Ishikawa (cell line): Measurements from ENCODE around the gene EFEMP1.

ENCODE experiments used
- CEBPB ChIP-seq: IDR thresholded peaks from 2 replicates; pipeline ENCODE4 v1.6.1; 2012
- EGR1 ChIP-seq: IDR thresholded peaks from 2 replicates; pipeline ENCODE4 v1.6.1; 2012
- EP300 ChIP-seq: IDR thresholded peaks from 2 replicates; pipeline ENCODE4 v1.6.1; 2012; ENCODE audit warnings: borderline replicate concordance
- NFIC ChIP-seq: IDR thresholded peaks from 2 replicates; pipeline ENCODE4 v1.6.1; 2012
- RAD21 ChIP-seq: IDR thresholded peaks from 2 replicates; pipeline ENCODE4 v1.6.1; 2012; ENCODE audit warnings: low read depth
- TAF1 ChIP-seq: IDR thresholded peaks from 2 replicates; pipeline ENCODE4 v1.6.1; 2012; ENCODE audit warnings: low read depth, mild to moderate bottlenecking
- TCF12 ChIP-seq: IDR thresholded peaks from 2 replicates; pipeline ENCODE4 v1.6.1; 2012; ENCODE audit warnings: low read depth
- YY1 ChIP-seq: IDR thresholded peaks from 2 replicates; pipeline ENCODE4 v1.6.1; 2012; ENCODE audit warnings: low read depth
- TF ChIP-seq, protein P1 (sequence below): IDR thresholded peaks from 2 replicates; pipeline ENCODE4 v1.6.1; 2012
- TF ChIP-seq, protein P2 (sequence below): IDR thresholded peaks from 2 replicates; pipeline ENCODE4 v1.6.1; 2012
- TF ChIP-seq, protein P3 (sequence below): IDR thresholded peaks from 2 replicates; pipeline ENCODE4 v1.6.1; 2012; ENCODE audit warnings: low read depth, mild to moderate bottlenecking

DNA sequence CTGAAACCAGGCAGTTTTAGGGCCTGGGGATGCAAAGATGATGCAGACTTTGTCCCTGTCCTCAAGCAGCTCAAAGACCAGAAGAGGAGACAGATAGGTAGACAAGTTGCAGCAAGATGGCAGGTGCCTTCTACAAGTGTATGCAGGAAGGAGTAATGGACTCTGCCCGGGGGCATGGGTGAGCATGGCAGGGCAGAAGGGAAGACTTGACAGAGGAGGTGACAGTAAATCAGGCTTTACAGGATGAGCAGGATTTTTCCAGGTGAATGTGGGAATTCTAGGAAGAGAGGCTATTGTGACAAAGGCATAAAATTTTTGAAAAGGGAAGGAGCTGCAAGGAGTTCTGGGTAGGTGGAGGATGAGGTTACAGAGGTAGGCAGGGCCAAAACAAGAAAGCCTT lies 4.7 kb downstream of the EFEMP1 start:
- no peak for TF ChIP-seq CEBPB
- TF ChIP-seq, protein P1, sequence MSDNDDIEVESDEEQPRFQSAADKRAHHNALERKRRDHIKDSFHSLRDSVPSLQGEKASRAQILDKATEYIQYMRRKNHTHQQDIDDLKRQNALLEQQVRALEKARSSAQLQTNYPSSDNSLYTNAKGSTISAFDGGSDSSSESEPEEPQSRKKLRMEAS: no peak
- no peak for TF ChIP-seq TAF1
- TF ChIP-seq EGR1: no peak
- TF ChIP-seq NFIC: no peak
- TF ChIP-seq, protein P2, sequence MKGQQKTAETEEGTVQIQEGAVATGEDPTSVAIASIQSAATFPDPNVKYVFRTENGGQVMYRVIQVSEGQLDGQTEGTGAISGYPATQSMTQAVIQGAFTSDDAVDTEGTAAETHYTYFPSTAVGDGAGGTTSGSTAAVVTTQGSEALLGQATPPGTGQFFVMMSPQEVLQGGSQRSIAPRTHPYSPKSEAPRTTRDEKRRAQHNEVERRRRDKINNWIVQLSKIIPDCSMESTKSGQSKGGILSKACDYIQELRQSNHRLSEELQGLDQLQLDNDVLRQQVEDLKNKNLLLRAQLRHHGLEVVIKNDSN: no peak
- TF ChIP-seq, protein P3, sequence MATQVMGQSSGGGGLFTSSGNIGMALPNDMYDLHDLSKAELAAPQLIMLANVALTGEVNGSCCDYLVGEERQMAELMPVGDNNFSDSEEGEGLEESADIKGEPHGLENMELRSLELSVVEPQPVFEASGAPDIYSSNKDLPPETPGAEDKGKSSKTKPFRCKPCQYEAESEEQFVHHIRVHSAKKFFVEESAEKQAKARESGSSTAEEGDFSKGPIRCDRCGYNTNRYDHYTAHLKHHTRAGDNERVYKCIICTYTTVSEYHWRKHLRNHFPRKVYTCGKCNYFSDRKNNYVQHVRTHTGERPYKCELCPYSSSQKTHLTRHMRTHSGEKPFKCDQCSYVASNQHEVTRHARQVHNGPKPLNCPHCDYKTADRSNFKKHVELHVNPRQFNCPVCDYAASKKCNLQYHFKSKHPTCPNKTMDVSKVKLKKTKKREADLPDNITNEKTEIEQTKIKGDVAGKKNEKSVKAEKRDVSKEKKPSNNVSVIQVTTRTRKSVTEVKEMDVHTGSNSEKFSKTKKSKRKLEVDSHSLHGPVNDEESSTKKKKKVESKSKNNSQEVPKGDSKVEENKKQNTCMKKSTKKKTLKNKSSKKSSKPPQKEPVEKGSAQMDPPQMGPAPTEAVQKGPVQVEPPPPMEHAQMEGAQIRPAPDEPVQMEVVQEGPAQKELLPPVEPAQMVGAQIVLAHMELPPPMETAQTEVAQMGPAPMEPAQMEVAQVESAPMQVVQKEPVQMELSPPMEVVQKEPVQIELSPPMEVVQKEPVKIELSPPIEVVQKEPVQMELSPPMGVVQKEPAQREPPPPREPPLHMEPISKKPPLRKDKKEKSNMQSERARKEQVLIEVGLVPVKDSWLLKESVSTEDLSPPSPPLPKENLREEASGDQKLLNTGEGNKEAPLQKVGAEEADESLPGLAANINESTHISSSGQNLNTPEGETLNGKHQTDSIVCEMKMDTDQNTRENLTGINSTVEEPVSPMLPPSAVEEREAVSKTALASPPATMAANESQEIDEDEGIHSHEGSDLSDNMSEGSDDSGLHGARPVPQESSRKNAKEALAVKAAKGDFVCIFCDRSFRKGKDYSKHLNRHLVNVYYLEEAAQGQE: no peak
- TF ChIP-seq EP300: no peak
- no peak for TF ChIP-seq YY1
- TF ChIP-seq TCF12: no peak
- TF ChIP-seq RAD21: no peak
